D341Med (cell line): ENCODE data around the gene TMEM272.
A peak's percentile ranks its signal among the peaks of the same experiment; 100 is the strongest.

Experiments
- DNase-seq: peaks from one replicate; pipeline ENCODE4 v3.0.0; 2012; ENCODE audit warnings: low spot score

The TMEM272 gene

DNA sequence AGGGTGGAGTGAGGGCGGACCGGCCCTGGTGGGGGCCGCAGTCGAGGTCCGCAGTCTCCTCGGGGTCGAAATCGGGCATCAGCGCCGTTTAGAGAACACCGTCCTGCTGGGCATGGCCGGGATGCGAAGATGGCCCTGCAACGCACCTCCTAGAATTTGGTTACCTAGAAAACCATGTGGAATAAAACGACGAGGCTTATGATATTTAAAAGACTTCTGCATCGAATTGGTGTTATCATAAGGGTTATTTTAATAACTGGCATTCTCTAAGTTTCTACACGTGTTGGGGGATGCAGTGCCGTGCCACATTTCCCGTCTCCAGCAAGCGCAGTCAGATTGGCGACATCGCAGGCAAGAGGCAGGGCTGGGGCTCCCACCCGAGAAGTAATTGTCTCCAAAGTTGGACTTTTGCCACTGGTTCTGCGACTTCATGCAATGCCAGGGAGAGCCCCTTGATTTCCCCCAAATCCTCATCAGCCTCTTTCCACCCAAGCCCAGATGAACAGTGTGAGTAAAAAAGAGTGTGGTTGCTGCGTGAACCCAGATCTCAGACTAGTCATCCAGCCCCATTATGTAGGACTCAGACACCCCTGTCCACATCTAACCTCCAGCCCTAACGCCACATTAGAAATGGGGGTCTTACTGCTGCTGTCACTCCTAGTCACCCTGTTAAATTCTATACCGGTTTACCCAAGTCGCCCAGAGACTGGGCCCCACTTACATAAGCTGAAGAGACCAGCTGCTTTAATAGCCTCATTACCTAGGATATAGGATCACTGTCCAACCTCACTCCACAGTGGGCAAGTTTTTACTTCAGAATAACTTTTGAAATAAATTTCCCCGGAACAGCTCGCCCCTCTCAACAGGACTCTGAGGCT, 40.4 kb downstream of the TMEM272 start:
- peak; percentile 46 for DNase-seq

DNA sequence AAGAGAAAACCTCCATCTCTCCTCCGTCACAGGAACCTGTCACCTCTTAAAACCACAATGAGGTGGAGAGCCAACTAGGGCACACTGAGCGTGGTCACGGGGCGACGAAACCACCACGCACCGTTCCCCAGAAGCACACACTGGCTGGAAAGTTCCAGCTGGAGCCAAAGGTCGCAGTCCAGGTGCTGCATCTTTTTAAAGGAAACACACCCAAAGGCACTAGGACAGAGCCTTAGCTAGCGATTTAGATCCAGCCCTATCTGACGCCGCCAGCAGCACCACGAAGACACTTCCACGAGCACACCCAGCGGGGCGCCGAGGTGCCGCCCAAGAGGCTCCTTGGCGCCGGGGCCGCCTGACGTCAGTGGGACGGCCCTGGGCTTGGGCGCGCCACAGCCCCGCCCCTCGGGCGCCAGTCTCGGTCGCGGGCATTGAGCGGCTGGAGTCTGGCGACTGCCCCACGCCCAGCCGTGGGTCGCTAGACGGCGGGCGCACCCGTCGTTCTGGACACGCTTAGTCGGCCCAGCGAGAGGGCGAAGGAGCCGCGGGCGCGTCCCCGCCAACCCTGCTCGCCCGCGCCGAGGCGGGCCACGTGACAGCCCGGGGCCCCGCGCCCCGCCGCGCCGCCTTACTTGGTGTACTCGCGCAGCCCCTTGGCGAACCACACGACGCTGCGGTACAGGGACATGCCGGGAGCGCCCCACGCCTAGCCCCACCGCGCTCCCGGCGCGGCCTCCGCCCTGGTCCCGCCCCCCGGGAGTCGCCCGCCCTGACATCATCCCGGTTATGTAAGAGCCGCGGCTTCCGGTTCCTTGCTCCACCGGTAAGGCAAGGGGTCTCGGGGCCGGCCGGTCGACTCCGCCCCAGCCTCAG, 41.3 kb downstream of the TMEM272 start, which contains the start of gene DHRS12:
TSS of gene DHRS12 (minus strand) at position 742 of the 873 bp plus-strand sequence. CDS start 4,504 bp downstream, outside the sequence.
- DNase-seq: peak; percentile 94

DNA sequence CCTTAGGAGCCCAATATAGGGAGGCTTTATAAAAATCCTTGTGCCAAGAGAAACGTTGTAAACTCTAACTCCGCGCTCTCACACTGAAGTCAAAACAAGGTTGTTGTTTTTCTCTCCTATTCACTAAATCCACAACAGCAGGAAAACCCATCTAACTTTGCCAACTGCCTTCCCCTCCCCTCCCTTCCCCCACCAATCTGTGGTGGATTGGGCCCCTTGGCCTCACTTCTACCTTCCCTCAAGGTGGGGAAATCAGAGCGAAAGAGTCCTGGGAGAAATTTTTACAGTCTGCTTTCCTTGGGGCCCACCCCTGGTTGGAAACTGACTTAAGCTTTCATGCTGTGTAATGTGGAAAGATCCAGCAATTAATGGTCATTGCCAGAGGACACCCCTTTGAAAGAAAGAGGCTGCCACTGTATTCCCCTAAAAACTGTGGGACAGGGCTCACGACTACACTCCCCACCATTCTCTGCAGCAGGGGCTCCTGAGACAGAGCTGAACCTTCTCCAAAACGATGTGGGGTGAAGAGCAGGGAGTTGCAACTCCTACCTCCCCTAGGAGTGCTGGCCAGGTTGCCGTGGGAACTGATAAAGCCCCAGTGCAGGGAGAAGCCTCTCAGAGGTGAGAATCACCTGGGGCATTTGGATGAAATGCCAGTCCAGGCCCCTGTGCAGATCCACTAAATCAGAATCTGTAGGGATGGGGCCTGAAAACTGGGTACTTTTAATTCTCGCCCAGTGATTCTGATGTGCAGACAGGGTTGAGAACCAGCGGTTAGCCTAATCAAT, 42.2 kb downstream of the TMEM272 start:
- DNase-seq: no peak

DNA sequence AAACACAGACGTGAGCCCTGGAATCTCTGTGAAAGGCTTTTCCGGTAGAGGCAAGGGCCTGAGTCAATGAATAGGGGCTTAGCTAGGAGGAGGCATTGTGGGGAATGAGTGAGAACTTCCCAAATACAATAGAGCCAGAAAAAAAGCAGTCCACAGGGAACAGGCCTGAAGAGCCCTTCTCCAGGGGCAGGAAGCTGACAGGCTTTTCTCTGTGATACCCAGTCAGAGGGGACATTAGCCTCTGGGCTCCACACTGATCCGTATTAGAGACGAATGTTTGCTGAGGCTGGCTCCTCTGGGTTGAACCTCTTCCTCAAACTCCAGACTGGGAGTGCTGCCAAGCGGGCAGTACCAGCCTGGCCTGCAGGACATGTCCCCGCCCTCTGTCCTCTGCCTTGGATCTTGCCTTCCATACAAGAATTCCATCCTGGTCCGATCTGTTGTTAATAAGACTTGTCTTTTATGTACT, 43.3 kb downstream of the TMEM272 start:
- no peak for DNase-seq

DNA sequence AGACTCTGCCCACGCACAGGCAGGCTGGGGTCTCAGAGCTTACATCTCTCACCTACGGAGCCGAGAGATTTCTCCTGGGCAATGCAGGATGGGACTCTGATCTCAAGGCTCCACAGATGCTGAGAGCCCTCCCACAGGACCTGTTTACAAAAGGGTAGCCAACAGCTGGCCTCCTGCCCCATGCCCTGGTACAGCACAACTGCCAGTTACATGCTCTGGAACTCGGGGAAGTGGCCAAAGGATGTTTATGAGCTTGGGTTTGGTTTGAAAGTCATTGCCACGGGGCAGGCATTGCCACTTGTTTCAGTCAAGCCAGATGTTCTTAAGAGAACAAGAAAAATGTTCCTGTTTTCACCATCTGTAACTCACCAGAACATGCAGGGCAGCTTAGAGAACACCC, 44.5 kb downstream of the TMEM272 start:
- DNase-seq: no peak

DNA sequence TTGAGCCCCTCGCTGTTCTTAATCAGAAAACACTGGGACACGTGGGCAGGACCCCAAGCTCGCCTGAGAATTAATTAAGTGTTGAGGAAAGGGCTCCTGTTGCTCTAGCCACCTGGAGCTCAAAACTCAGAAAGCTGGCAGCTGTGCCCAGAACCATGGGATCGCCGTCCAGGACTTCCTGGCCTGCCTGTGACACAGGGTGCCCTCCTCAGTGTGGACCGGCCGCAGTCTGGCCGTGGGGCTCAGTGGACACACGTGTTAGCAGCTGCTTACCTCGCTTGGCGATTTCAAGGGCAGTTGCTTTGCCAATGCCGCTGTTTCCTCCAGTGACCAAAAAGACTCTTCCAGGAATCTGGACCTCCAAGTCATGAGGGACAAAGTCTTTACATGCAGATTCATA, 45.7 kb downstream of the TMEM272 start:
- no peak for DNase-seq

DNA sequence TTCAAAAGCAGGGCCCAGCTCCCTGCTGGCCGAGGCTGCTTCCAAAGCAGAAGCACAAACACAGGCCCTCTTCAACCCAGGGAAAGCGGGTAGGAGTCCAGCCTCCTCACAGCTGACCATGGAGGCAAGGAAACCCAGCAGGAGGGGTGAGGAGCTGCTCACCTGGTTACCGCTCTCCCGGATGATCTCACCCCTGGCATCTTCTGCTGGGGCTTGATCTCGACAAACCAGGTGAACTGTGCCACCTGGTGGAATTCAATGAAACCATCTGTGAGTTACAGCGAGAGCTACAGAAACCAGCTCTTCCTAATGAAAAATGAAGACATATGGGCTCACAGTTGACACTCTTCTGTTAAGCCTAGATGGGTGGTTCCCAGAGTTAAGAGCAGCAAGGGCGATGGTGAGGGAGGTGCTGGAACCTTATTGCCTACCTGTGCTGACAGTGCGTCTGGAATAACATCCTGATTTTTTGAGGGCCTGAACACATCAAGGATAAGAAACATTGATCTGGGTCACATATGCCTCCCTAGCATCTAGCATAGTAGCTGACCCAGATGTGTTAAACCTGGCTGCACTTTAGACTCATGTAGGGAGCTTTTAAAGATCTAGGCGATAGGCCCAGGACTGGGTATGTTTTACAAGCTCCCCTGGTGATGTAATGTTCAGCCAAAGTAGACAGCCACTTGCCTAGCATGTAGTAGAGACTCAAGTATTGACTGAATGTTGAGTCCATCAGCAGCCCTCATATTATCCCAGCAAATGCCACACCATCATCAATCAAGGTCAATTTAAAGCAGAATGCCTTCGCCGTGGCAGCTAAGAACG, 47.1 kb downstream of the TMEM272 start:
- peak; percentile 80 for DNase-seq

DNA sequence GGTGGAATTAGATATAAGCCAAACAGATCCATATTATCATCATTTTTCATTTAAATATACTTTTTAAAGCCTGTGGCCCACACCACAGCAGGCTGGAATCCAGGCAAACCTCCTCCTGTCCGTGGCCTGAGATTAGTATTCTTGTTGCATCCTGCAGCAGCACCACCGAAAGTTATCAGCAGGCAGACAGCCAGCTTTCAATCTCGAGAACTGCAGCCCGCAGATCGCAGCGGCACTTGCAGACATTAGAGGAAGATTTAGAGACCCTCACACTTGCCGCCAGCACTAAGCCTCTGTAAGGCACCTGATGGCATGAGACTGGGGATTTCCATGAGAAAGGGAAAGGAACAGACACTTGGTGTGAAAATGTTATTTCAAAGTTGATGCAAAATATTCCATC, 48.4 kb downstream of the TMEM272 start:
- DNase-seq: no peak

DNA sequence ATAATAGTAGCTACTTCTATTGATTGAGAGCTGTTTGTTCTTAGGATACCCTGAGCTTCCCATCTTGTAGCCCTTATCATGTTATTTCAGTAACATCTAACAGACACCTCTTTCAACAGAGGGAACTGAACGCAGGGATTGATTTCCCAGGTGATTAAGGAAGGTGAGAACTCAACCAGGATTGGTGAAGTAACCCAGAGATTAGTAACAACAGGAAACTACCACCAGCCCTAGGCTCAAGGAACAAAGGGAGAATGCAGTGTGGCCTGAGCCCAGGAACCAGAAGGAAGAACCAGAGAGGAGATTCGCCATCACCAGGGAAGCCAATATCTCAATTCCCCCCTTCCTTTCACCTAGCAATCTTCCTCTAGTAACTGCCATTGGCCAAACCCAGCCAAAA, 49.6 kb downstream of the TMEM272 start:
- DNase-seq: no peak

DNA sequence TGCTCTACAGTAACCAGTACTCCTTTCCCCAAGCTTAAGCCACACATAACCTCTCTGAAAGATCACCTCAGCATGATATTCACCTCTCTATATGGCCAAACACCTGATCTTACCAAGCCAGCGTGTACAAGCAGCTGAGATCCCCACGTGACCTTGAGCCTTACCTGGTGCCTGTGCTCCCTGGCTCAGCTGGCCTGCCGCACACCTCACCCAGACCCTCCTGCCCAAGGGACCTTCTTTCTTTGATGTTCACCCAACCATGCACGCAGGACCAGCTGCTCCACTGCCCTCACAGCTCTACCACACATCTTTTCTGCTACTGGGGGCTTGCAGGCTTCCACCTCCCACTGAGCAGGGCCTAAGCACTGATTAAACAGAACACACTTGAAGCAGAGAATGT, 50.0 kb downstream of the TMEM272 start:
- DNase-seq: no peak

DNA sequence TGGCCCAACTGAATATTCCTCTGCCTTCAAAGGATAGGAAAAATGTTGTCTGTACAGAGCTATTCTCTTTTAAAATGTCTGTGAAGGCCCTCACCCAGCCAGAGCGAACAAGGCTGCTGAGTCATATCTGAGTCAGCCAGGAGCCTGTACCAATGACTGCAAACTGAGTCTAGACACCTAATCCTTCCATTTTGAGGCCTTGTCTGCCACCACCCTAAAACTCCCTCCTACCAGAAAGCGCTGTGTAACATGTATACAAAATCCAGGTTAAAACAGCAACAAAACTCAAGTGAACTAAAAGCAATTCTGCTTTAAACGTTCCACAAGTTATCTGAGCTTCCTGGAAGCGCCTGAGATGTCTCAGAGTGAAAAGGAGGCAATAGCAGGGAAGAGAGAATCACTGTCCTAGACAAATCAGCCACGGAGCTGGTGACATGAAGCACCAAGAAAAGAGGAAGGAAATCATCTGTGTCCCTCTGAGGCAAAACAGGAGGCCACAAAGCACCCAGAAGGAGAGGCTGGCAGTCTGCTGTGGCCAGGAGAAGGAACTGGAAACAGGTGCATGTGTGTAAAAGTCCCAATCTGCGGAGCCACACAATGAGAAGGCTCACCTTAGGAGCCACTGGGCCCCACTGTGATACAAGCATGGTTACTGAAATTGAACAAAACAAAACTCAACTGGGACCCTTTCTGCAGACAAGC, 51.3 kb downstream of the TMEM272 start:
- no peak for DNase-seq

DNA sequence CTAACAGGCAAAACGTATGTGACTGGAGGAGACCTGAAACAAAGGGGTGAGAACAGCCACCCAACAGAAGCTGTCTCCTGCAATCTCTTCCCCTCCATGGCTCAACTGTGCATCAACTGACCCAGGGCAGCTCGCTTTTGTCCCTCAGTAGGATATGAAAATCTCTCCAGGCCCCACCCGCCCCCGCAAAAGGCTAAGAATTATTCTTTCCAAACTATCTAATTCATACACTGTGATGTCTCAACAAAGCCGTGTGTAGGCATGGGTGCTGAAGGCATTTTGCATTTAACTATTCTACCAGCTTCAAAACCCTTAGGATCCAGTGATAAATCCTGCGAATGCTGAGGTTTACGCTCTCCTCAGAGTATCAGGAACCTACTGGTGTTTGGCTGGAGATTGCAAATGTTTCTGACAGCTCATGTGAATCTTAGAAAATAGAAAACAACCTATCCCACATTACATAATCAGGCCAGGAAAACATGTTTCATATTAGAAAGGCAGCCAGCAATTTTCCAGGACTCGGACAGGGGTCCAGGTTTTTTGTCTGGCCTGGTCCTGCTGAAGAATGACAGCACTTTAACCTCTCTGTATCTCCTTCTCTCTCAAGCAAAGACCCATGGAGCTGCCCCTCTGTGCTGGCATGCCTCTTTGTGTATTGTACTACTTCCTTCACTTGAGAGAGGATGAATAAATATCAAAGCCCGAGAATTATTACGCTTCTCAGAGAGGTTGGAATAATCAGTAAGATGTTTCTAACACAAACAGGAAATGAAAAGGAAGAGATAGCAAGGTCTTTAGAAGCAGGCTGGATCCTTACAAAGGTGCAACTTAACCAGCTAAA, 58.3 kb downstream of the TMEM272 start:
- DNase-seq: no peak

DNA sequence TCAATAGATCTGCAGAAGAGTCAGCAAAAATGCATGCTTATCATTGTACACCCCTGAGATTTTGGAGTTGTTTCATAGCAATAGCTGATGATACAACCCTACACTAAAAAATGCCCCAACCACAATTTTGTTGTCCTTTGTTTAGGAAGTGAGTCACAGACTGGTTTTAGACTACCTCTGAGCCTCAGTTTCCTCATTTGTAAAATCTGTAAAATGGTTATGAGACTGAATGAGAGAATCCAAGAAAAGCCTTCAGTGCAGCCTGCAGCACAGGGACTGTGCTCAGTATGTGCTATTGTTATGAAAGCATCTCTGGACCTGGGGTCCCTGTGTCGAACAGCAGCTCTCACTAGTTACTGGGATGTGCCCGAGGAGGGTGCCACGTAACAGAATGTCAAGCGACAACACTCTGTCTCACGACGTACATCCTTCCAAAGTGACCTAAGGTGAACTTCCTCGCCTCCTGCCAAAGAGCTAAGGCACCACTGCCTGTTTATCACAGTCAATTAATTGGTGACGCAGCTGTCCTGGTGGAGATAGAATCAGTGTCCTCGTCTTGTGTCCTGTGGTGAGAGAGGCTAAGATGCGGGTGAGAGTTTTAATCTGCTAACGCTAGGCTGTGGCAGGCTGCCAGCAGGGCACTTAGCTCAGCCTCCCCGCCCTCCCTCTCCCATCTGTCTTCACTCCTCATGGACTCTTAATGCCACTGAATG, 59.1 kb downstream of the TMEM272 start:
- peak; percentile 88 for DNase-seq

DNA sequence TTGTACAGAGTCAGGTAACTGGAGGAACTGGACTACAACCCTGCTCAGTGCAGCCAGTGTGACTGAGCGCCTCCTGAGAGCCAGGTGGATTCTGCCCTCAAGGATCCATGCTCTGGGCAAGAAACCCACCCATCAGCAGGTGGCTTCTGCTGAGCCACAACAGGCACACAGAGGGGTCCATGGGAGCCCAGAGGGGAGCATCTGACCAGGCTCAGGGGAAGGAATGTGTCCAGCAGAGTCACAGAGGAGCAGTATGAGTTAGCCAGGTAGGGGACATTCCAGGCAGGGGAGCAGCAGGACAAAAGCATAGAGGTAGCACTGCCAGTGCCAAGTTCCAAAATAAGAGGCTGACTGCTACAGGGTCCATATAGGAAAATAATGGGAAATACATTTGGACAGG, 60.9 kb downstream of the TMEM272 start:
- DNase-seq: no peak

DNA sequence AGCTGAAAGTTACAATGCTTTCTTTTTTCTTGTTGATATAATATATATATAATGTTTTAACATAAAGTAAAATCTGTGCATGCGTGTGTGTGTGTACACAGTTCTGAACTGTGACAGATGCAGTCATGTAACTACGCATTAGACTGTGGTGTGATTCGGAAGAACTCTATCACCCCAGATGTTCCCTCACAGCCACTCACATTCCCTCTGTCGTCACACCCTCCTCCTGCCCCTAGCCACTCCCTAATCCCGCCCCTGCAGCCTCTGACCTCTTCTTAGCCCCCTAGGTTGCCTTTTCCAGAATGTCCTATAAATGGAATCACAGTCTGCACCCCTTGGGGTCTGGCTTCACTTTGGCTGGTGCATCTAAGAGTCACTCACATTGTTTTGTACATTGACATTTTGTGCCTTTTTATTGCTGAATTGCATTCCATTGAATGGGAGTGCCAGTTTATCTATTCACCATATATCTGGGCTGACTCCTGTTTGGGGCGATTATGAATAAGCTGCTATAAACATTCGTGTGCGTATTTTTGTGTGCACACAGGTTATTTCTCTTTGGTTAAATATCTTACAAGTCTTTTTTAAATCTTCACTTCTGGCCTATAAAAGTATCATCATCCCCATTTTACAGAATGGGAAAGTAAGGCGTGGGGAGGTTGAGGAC, 61.4 kb downstream of the TMEM272 start:
- DNase-seq: no peak

DNA sequence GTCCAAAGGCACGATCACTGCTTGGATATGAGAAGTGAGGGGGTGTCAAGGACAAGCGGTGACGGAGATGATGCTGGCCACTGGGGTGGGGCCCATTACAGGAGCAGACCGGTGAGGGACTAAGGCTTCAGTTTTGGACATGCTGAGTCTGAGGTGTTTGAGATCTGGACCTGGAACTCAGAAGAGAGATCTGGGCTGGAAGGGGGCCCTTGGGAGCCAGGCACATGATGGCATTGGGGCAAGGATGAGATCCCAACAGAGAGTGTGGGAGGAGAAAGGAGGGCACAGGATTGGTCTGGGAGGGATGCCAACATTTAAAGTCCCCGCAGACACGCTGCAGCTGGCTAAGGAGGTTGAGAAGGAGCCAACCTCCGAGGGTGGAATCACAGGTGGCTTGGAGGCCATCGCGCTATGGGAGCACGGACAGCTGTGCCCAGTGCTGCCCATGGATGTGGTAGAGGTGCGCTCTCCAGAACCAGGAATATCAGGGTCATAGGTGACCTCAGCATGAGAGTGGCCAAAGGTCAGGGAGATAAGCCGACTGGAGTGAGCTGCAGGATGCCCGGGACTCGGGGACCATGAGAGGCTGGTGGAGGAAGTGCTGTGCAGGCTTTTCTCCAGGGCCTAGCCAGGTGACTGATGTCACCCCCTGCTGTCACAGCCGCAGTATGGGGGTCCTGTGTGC, 62.8 kb downstream of the TMEM272 start:
- DNase-seq: no peak

DNA sequence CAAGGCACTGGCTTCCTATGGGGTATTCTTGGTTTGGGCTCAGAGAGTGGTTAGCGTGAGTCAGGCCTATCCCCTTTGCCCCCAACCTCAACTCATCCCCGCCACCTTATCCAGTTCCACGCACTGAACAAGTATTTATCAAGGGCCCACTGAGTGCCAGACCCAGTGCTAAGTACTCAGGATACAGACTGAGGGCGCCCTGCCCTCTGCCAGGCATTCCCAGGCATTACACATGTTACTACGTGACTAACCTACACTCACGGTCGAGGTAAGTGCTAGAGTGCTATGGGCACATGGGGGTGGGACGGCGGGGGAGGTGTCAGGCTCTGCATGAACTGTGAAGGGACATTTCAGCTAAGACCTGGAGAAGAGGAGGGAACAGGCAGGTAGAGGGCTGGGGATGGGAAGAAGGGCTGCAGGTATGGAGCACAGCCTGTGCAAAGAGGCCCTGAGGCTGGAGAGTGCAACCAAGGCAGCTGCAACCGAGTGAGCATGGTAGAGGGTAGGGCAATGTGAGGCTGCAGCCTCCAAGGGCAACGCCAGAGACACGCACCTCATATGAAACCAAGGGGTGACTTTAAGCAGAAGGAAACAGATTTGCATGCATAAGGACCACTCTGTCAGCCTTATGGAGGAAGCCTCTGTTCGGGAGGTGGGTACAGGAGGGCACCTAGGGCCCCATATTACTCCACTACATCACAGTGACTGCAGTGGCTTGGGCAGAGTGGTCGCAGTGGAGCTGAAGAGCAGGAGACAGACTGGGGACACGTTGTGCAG, 63.5 kb downstream of the TMEM272 start:
- peak; percentile 75 for DNase-seq
